HepG2 (cell line): Measurements from ENCODE around the gene TSEN34.
"Not testable (repeated sequence)": the region's sequence is repeated elsewhere in the genome, so short reads cannot be mapped to it uniquely, and the experiment has no call there.

ENCODE experiments used
- PBX3 ChIP-seq: sonication (generic); formaldehyde crosslinking; IDR thresholded peaks from 2 replicates; pipeline ENCODE4 v1.8.1; 2023; ENCODE audit warnings: missing genetic modification reagents, inconsistent platforms, borderline replicate concordance
- PCBP1 ChIP-seq: fragments of 200-400 bp; formaldehyde crosslinking; IDR thresholded peaks from 2 replicates; pipeline ENCODE4 v1.6.1; 2017; ENCODE audit warnings: mild to moderate bottlenecking, low read depth, low read length, borderline replicate concordance
- SMARCE1 ChIP-seq: fragments of 450-650 bp; IDR thresholded peaks from 2 replicates; pipeline ENCODE4 v1.6.1; 2017; ENCODE audit warnings: borderline replicate concordance

DNA sequence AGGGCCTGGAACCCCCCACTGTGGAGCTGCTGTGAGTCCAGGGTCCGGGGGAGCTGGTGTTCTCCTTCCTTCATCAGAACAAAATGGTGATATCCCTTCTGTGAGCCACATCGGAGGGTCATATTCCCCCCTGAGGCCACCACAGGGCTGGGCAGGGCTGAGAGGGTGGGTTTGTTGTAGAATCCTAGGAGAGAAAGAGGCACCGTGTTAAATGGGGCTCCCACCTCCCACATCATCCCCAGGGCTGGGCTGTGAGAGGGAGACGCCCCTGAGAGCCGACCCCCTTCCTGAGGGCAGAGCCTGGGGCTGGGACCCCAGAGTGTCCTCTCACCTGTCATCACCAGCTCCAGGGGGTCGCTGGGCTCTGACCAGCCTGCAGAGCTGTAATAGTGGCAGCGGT, 30.8 kb downstream of the TSEN34 start:
- TF ChIP-seq PCBP1; PBX3 (CRISPR knock-in tag); SMARCE1: not testable (repeated sequence)
